Raji (cell line): ENCODE results near the gene OR2F1.

ENCODE experiments used
- POLR2A ChIP-seq: IDR thresholded peaks from 2 replicates; pipeline ENCODE4 v1.6.1; 2011; ENCODE audit warnings: low read depth, low read length, control low read depth; ENCODE audit not compliant: insufficient read depth

Gene OR2F1

DNA sequence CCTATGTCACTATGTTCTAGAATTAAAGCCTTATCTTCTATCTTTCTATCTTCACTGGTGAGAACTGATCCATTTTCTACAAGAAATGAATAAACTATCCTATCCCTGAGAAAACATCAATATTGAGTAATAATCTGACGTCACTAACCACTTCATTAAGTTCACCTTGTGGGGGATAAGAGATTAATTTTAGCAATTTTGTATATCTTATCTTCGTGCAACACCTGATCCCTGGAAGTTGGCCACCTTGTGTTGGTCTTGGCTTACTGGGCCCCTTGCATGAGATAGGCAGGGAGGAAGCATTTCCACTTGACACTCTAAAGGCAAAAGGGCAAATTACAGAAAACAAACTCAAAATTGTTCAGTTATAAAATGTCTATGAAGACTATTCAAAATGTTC lies 25.4 kb downstream of the OR2F1 start:
- no peak for TF ChIP-seq POLR2A

DNA sequence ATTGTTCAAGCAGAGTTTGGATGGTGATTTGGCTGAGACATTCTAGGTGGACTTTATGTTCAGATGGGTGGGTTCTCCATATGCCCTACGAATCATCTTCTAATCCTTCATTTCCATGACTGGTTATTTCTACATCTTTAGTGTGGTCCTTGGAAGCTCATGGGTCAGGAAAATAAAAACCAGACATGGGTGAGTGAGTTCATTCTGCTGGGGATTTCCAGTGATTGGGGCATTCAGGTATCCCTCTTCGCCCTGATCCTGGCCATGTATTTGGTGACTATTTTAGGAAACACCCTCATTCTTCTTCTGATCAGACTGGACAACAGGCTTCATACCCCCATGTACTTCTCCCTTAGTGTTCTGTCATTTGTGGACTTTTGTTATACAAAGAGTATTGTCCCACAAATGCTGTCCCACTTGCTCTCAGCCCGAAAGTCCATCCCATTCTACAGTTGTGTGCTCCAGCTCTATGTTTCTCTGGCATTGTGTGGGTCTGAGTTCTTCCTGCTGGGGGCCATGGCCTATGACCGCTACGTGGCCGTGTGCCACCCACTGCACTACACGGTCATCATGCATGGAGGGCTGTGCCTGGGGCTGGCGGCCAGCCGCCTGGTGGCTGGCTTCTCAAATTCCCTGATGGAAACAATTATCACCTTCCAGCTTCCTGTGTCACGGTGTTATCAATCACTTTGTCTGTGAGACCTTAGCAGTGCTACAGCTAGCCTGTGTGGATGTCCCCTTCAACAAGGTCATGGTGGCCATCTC lies 26.3 kb downstream of the OR2F1 start:
- no peak for TF ChIP-seq POLR2A

DNA sequence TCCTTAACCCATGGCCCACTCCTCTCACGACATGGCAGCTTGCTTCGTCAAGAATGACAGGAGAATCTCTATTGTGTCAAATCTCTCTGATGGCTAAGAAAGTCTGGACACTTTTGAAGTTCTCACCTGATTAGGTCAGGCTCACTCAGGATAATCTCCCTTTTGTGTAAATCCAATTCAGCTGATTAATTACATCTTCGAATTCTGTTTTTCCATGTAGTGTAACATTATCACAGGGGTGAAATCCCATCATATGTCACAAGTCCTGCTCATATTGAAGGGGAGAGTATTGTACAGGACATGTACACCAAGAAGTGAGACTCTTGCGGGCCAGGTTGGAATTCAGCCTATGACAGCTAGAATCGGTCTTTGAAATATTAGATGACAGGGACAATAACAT lies 29.3 kb downstream of the OR2F1 start:
- TF ChIP-seq POLR2A: no peak

DNA sequence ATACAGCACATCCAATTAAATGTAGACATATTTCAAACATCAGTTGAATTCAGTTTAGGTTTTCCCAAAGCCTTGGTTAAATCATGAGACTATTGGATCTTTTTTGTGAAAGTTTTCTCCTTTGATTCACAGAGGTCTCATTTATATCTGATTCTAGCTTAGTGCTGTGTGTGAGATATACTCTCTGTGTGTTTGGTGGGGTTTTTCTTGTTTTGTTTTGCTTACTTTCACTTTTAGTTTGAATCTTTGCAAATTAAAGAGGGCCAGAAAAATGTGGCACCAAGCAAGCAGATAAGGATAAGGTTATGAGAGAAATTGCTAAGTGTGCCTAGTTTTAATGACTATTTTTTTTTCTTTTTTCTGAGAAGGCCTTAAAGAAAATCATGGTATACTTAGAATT lies 32.9 kb downstream of the OR2F1 start:
- TF ChIP-seq POLR2A: no peak

DNA sequence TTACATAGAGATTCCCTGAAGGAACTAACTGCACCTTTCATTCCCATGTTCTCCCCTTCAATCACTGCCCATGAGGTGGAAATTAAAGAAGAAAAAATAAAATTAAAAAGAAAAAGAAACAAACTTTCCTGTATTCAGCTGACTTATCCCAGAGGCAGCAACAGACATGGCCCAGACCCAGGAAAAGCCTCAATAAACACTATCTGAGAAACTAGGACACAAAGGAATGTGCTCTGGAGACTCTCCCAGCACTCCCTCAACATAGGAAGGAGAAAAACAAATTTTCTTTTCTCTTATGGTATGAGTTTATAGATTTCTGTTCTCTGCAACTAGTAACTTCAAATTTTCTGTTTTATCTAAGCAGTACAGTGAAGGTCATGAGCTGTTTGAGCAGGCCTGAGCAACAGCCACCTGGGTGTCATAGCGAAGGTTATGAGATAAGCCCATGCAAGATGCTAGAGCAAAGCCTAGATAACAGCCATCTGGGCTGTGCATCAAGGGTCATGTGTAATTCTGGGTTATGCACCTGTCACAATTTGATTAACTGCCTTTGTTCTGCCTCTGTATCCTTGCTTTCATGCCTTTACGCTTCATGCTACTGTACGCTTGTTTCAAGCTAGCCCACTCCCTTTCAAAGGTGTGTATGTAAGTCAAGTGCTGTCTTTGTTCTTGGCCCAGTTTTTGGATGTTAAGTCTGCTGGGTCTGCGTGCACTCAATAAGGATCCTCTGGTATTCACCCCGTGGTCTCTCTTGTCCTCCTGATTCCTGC lies 34.5 kb downstream of the OR2F1 start:
- no peak for TF ChIP-seq POLR2A

DNA sequence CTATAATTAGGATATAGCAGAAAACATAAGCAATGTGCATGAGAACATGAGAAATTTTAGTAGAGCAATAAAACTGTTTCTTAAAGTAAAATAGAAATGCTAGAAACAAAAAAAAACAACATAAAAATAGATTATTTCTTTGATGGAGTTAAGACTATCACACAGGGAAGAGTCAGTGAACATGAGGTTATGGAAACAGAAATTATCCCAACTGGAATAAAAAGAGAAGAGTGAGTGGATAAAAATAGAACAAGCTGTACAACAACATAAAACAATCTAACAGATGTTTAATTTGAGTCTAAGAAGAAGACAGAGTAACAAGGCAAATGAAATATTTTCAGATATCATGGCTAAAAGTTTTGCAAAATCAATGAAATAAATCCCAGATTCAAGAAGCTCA lies 38.0 kb downstream of the OR2F1 start:
- TF ChIP-seq POLR2A: no peak

DNA sequence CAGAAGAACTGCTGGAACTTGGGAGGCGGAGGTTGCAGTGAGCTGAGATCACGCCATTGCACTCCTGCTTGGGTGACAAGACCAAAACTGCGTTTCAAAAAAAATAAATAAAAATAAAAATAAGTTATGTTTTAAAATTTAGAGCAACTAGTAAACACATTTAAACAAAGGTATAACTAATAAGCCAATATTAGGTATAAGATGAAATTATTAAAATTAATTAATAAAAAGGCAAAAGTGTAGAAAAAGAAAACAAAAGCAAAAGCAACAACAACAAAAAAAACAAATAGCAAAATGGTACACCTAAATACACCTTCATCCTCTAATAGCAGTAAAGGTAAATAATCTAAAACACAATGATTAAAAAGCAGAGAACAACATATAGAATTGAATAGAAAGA lies 39.3 kb downstream of the OR2F1 start:
- no peak for TF ChIP-seq POLR2A

DNA sequence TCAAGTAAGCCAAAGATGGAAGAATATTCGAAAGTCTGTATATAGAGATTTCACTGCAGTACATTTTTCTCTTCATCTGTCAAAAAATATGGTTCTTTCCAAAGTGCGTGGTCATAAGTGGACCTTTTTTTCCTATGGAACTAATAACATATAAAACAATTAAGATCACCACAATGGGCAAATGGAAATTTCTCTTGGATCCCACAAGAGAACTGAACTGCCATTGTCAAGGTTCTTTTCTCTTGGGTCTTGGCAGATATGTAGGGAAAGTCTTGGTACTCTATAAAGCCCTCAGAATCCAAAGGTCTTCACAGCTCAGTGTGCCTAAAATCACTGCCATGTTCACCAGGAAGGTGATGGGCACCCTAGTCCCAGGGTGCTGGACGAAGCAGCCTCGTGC lies 45.4 kb downstream of the OR2F1 start, which contains the start of gene OR6B1:
TSS of gene OR6B1 (plus strand) at position 301 of the 400 bp plus-strand sequence. CDS start 3,677 bp downstream, outside the sequence.
- TF ChIP-seq POLR2A: no peak

DNA sequence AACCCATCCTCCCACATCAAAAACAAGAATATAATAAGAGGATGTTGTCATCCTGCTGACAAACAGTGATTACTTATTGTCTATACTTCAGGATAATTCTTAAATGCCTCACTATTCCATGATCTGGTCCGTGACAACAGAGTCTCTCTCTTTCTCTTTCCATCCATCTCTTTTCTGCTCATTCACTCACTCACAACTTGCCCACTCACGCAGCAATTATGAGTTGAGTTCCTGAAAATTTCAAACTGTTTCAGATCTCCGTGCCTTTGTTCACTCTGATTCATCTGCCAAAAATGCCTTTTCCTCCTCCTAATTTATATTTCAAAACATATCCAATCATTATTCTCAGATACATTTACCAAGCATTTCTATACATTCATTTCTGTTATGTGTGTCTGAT lies 46.9 kb downstream of the OR2F1 start:
- no peak for TF ChIP-seq POLR2A

DNA sequence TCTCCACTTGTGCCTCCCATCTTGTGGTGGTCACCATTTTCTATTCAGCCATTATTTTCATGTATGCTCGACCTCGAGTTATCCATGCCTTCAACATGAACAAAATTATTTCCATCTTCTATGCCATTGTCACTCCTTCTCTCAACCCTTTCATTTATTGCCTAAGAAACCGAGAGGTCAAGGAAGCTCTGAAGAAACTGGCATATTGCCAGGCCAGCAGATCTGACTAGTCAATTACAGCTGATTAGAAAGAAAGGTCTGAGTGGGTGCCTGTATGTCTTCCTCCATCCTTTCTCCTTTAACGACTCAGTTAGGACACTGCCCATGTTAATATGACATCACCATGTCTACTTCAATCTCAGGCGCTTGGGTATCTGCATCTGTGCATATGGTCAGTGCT lies 50.1 kb downstream of the OR2F1 start:
- TF ChIP-seq POLR2A: no peak

DNA sequence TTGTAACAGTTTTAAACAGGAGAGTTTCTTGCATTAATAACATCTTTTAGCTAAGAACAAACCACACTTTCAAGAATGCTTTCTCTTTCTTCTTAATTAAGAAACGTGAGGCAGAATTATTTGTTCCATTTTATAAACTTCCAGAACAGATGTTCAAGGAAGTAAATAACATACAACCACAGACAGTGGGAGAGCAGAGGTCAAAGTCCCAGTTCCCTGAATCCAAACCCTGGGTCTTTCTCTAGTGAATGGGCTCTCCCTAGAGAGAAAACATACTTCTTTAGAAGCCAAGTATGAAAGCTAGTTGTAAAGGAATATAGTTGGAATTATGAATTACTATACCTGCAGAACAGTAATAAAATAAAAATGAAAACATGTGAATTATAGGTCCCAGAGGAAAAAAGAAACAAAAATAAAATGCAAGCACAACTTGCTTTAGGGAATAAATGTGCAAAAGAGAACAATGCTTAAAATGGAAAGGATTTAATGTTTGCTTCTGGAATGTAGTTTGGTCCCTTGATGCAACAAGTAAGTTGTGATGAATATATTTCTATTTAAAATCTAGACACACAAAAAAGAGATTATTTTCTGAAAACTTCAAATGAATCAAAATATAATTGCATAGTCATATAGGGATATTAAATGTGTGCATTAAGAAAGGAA lies 51.5 kb downstream of the OR2F1 start:
- no peak for TF ChIP-seq POLR2A

DNA sequence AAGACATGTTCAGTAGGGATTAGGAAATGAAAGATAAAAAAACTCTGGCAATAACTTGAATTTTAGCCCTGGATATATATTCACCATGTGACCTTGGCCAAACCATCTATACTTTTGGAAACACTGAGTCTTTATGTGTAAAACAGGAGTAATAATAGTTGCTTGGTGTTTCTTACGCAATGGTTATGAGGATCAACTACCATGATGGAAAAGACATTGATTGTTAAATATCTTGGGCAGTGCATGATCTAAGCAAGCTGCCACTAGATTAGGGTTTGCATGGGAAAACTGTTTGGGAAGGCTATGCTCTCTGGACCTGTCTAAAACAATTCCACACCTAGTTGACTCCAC lies 52.0 kb downstream of the OR2F1 start:
- TF ChIP-seq POLR2A: no peak

DNA sequence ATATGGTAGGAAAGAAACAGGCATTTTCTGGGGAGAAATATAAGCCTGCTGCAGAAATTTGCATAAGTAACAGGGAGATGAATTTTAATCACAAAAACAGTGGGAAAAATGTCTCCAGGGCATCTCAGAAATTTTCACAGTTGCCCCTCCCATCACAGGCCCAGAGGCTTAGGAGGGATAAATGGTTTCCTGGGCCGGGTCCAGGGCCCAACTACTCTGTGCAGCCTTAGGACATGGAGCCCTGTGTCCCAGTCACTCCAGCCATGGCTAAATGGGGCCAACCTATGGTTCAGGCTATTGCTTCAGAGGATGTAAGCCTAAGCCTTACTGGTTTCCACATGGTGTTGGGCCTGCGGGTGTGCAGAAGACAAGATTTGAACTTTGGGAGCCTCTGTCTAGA lies 54.7 kb downstream of the OR2F1 start:
- TF ChIP-seq POLR2A: no peak

DNA sequence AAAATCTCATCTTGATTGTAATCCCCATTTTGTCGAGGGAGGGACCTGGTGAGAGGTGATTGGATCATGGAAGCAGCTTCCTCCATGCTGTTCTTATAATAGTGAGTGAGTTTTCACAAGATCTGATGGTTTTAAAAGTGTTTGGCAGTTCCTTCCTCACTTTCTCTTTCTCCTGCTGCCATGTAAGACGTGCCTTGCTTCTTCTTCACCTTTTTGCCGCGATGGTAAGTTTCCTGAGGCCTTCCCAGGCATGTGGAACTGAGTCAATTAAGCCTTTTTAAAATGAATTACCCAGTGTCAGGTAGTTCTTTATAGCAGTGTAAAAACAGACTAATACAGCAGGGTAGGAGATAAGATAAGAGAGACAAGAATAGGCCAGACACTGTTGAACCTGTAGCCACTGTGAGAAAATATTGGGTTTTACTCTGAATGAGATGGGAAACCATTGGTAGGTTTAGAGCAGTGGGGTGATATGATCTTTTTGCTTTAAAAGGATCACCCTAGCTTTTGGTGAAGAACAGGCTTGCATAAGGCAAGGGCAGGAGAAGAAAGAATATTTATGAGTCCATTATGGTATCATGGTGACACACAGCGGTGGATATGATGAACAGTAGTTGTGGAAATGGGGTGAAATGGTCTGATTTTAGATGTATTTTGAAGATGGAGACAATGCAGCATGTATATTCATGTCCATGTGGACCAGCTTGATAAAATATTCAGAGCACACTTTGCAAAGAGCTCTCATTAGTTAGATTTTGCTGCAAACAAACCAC lies 57.0 kb downstream of the OR2F1 start:
- no peak for TF ChIP-seq POLR2A
